Lower lobe of right lung (tissue), 2 donors: ENCODE data around the gene DAD1. TPM values are rescaled to one million over a fixed set of nuclear protein-coding genes. Genes with fewer than 3 reads are reported as not detected.
"Not testable (repeated sequence)": the region's sequence is repeated elsewhere in the genome, so short reads cannot be mapped to it uniquely, and the experiment has no call there.

ENCODE experiments used
- ATAC-seq, 2 donors: fragments of 200-7000 bp; cut with Tn5 transposase; one replicate each; pipeline ENCODE4 v1.9.1; 2020 to 2022; ENCODE audit warnings: mild to moderate bottlenecking in 2 of 2, moderate library complexity in 2 of 2
- DNase-seq: peaks from one replicate; pipeline ENCODE4 v3.0.0-alpha.2; 2020
- H3K27ac ChIP-seq: fragments of 200-600 bp; one replicate; pipeline ENCODE4 v1.8.0; 2022
- H3K27me3 ChIP-seq: fragments of 200-600 bp; one replicate; pipeline ENCODE4 v1.8.0; 2022; ENCODE audit warnings: low read depth
- H3K36me3 ChIP-seq: fragments of 200-600 bp; one replicate; pipeline ENCODE4 v1.8.0; 2022; ENCODE audit warnings: mild to moderate bottlenecking
- H3K4me1 ChIP-seq: fragments of 200-600 bp; one replicate; pipeline ENCODE4 v1.8.0; 2022
- H3K4me3 ChIP-seq: fragments of 200-600 bp; one replicate; pipeline ENCODE4 v1.8.0; 2022; ENCODE audit warnings: mild to moderate bottlenecking
- H3K9me3 ChIP-seq: fragments of 200-600 bp; one replicate; pipeline ENCODE4 v1.8.0; 2022
- intact Hi-C: fragments of 100-400 bp; cut with DNase I; formaldehyde crosslinking; loops from one replicate; pipeline ENCODE4 v1.11.0; 2022
- total RNA-seq: library from RNA; stranded (reverse); fragmentation: NEBNext Ultra II Directional; extraction: Animal tissue kit (Norgen Biotek cat#: 25700); gene quantifications from one replicate; pipeline ENCODE4 v1.2.1, GENCODE V29; 2021
- TF ChIP-seq, protein P1 (sequence below): fragments of 200-600 bp; IDR thresholded peaks from one replicate; pipeline ENCODE4 v1.8.0; 2022; ENCODE audit warnings: antibody characterized with exemption, mild to moderate bottlenecking
- donor health status: DM: no; HTN: yes; CAD: no; lungs with severe emphysema.

The DAD1 gene
- total RNA-seq, 1 donor from 2014 or later: 162 TPM

- Histone ChIP-seq H3K27me3 (no peaks in the 10 kb centered on the region), H3K9me3 (no peaks in the 10 kb centered on the region), H3K4me3 (no peak overlapping the region), H3K4me1 (no peaks in the 10 kb centered on the region), H3K27ac (no peak overlapping the region), H3K36me3 (no peaks in the 10 kb centered on the region)
- DNase-seq (no peak), ATAC-seq (no peak)
- TF ChIP-seq, protein P1, sequence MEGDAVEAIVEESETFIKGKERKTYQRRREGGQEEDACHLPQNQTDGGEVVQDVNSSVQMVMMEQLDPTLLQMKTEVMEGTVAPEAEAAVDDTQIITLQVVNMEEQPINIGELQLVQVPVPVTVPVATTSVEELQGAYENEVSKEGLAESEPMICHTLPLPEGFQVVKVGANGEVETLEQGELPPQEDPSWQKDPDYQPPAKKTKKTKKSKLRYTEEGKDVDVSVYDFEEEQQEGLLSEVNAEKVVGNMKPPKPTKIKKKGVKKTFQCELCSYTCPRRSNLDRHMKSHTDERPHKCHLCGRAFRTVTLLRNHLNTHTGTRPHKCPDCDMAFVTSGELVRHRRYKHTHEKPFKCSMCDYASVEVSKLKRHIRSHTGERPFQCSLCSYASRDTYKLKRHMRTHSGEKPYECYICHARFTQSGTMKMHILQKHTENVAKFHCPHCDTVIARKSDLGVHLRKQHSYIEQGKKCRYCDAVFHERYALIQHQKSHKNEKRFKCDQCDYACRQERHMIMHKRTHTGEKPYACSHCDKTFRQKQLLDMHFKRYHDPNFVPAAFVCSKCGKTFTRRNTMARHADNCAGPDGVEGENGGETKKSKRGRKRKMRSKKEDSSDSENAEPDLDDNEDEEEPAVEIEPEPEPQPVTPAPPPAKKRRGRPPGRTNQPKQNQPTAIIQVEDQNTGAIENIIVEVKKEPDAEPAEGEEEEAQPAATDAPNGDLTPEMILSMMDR: no peak
- intact Hi-C loops: no loop called here
Observed at GRCh38 chr14:22627506-22628263, 38.7 kb upstream of the DAD1 start.

GRCh38 chr14:22626590-22626989 is 37.6 kb upstream of the DAD1 start:
- Histone ChIP-seq H3K27ac (no peak overlapping the region), H3K36me3 (no peaks in the 10 kb centered on the region), H3K9me3 (no peaks in the 10 kb centered on the region), H3K4me3 (no peak overlapping the region), H3K4me1 (no peaks in the 10 kb centered on the region), H3K27me3 (no peaks in the 10 kb centered on the region)
- DNase-seq (no peak), ATAC-seq (no peak)
- TF ChIP-seq, protein P1: no peak
- intact Hi-C loops: no loop called here

GRCh38 chr14:22623047-22623446 is 34.0 kb upstream of the DAD1 start:
- intact Hi-C loops: no loop called here
- no peak overlapping the region for H3K27ac ChIP-seq
- H3K4me1 ChIP-seq: no peaks in the 10 kb centered on the region
- H3K36me3 ChIP-seq: no peaks in the 10 kb centered on the region
- H3K27me3 ChIP-seq: no peaks in the 10 kb centered on the region
- no peak for DNase-seq
- no peak overlapping the region for H3K4me3 ChIP-seq
- H3K9me3 ChIP-seq: no peaks in the 10 kb centered on the region
- TF ChIP-seq, protein P1: no peak
- no peak for ATAC-seq

DNA sequence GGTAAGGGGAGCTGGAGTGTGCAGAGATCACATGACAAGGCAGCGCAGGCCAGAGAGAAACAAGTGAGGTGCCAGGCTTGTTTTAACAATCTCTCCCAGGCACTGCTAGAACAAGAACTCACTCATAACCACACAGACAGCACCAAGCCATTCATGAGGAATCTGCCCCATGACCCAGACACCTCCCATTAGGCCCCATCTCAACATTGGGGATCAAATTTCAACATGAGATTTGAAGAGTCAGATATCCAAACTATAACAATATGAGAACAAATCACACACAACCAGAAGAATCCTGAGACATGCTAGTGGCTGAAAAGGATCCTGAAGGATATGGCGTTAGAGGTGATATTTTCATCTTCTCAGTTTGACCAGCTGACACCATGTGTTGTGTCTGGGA is 33.2 kb upstream of the DAD1 start:
- H3K9me3 ChIP-seq: no peaks in the 10 kb centered on the region
- H3K4me1 ChIP-seq: no peaks in the 10 kb centered on the region
- H3K4me3 ChIP-seq: no peak overlapping the region
- ATAC-seq: no peak
- intact Hi-C loops: no loop called here
- DNase-seq: no peak
- TF ChIP-seq, protein P1: no peak
- no peaks in the 10 kb centered on the region for H3K27me3 ChIP-seq
- no peaks in the 10 kb centered on the region for H3K36me3 ChIP-seq
- H3K27ac ChIP-seq: no peak overlapping the region

GRCh38 chr14:22615765-22616164 is 26.7 kb upstream of the DAD1 start:
- H3K27ac ChIP-seq, intact Hi-C loops, H3K27me3 ChIP-seq, DNase-seq, H3K4me3 ChIP-seq, H3K9me3 ChIP-seq, ATAC-seq: not testable (repeated sequence)
- H3K36me3 ChIP-seq: peaks cover 17% of the 10 kb centered on the region
- peaks cover 17% of the 10 kb centered on the region for H3K4me1 ChIP-seq

DNA sequence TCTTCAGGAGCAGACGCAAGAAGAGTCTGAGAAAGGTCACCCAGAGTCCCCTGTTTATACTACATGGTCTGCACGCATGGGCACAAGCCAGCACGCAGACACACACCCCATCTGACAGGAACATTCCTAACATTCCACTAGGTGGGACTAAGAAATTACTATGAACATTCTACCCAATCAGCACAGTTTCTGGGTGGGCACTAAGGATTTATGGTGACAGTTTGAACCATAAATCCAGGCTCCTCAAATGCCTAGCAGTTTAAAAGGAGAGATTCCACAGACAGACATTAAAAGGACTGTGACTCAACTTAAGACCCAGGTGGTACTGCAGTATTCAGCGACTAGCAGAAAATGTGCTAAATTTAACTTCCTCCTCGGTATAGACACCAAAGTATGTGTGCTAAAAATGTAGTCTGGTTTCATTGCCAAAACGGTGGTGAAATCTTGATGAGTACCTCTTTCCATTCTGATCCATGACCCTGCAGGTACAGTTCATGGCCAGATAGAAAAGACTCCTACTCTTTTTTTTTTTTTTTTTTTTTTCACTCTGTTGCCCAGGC is 25.3 kb upstream of the DAD1 start:
- intact Hi-C loops: no loop called here
- Histone ChIP-seq H3K27ac (peak overlapping the region; percentile 43), H3K36me3 (peaks cover 32% of the 10 kb centered on the region), H3K9me3 (no peaks in the 10 kb centered on the region), H3K27me3 (no peaks in the 10 kb centered on the region), H3K4me1 (peaks cover 17% of the 10 kb centered on the region), H3K4me3 (no peak overlapping the region)
- DNase-seq (no peak), ATAC-seq (peak; percentile 89 to 90)
- TF ChIP-seq, protein P1: no peak
